Eye (tissue), 1 donor: ENCODE data around the gene ELOB.
"Not testable (repeated sequence)": the region's sequence is repeated elsewhere in the genome, so short reads cannot be mapped to it uniquely, and the experiment has no call there.

Source experiments
- DNase-seq: peaks from one replicate; pipeline ENCODE4 v3.0.0-alpha.2; 2015

Gene ELOB

DNA sequence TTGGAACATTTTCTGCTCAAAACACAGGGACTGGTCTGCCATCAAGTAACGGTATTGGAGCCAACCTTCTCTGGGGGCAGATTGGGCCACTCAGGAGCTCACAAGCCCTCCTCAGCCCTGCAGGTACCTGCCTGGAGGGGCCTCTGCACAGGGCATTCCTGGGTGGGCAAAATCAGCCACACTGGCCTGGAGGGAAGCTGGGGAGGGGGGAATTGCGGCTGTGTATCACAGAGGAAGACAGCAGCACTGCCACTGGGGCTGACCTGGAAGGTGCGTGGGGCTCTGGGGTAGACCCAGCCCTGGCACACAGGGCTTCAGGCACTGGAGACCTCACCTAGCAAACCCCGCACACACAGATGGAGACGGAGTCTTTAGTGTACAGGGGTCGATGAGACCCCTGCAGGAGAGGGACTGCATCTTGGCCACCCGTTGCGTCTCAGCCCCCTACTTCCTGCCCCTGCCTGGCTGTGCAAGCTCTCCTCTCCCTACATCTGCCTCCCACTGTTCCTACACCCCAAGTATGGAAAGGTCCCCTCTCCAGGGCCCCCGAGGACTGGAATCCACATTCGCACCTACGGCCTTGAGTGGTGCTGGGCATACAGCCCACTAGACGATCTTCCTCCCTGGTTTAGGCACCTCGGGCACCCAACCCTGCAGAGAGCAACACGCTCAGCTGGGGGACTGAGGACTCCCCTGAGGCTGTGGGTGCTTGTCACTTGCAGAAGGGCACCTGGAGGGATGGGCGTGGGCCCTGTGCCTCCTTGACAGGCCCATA is 31.8 kb downstream of the ELOB start:
- DNase-seq, result no peak

GRCh38 chr16:2744711-2745110 is 32.4 kb downstream of the ELOB start:
- no peak for DNase-seq

DNA sequence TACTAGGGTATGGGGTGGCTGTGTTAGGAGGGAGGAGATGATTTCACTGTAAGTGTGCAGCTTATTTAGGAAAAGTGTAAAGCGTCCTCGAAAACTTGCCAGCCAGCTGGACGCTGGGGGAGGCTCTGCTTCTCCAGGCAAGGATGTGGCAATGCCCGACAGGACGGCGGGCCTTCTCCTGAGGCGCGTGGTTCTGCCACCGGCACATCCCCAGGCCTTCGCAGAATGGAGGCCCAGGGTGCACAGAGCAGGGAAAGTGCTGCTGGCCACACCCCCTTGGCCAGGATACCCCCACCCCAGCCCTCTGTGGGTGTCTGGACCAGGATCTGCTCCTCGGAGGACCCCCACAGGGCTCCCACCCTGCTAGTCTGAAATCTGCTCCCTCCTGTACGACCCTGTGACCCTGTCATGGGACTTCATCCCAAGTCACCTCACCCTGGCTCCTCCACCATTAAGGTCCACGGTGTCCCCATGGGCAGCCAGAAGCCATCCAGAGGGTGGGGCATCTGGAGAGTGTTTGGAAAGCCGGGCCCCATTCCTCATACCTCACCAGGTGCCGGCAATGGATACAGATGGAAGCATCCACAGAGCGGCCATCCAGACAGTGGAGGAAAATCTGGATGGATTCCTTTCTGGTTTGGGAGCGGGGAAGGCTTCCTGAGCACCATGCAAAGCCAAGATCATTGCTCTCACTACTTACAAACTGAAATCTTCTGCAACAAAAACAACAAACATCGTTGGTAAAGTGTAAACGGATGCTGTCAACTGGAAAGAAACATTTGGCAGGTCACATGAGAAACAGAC is 33.9 kb downstream of the ELOB start:
- DNase-seq, result no peak

- DNase-seq, result no peak
Measured at GRCh38 chr16:2742323-2743006, 34.6 kb downstream of the ELOB start.

- no peak for DNase-seq
Measured at GRCh38 chr16:2741168-2741567, 35.9 kb downstream of the ELOB start.

DNA sequence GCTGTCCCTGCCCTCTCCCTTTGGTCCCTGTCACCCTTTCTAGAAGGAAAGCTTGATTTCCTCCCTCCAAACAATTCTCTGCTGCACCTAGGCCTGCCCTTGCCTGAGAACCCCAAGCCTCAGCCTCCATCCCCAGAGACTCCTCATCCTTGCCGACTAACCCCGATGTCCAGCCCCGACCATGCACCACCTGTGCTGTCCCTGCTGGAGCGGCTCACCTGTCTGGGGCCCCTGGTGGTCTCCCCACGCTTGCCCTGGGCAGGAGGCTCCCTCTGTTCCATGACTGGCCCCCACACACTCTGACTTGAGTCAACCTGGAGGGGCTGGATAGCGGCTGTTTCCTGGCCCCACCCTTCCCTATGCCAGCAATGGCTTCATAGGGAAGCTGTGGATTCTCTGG is 36.6 kb downstream of the ELOB start:
- DNase-seq, result no peak

DNA sequence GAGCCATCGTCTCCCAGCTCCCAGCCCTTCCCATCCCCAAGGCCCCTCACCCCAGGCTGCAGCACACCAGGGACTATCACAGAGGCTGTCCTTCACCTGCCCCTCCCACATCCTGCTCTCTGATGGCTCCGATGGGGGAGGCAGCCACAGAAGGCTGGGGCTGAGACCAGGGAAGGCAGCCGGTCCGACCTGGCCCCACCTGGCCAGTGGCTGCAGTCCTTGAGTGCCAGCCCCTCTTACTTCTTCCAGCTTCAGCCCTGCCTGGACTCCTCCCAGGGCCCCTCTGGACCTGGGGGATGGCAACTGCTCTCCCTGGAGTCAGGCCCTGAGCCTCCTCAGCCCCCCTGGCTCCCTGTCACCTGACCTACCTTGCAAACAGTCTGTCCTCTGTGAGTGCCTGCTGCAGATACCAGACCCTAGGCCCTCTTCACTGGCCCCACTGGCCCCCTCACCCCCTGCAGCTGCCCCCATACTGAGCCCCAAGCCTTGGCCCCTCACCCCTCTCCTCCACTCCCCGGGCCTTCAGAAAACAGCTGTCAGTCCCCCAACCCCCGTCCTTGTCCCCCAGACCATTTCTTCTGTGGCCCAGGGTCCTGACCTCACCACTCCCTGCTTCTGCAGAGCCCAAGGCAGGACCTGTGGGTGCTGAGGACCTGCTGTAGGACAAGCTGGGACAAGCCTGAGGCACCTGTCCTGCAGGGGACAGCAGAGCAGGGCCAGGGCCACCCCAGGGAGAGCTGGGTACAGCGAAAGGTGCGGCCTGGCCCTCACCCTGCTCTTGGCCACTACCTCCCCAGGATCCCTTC is 37.3 kb downstream of the ELOB start:
- no peak for DNase-seq

DNA sequence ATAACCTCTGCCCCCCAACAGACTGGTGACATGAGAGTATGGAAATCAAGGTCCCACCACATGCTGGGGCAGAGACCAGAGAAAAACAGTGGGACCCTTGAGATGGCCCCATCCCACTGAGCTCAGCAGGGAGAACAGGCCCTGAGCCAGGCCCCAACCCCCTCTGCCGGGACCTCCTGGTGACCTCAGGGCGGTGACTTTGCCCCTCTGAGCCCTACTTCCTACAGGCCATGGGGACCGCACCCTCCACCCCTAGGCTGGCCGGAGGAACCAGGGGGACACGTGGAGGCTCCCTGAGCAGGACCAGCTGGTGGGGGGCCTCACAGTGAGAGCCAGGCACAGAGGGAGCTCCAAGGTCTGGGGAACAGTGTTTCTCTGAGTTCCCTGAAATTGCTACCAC is 38.5 kb downstream of the ELOB start:
- DNase-seq, result no peak

- no peak for DNase-seq
Measured at GRCh38 chr16:2737895-2738418, 39.1 kb downstream of the ELOB start.

DNA sequence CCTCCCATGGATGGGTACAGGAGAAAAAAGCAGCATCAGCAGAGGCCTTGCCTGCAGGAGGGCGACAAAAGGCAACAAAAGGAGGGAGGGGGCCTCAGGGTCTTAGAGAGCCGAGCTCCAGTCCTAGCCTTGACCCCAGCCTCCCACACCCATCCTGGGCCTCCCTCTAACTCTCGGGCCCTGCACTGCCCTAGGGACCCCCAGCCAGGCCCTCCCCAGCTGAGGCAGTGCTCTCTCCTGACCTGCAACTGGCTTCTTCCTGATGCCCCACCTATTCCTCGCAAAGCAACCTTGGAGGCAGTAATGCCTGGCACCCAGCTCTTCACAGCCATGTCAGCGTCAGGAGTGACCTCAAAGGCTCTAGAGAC is 39.9 kb downstream of the ELOB start:
- DNase-seq, result no peak

GRCh38 chr16:2736476-2737237 is 40.4 kb downstream of the ELOB start:
- no peak for DNase-seq

- DNase-seq, result no peak
Measured at GRCh38 chr16:2734844-2735515, 42.1 kb downstream of the ELOB start.

- DNase-seq, result no peak
Measured at GRCh38 chr16:2728034-2728433, 49.0 kb downstream of the ELOB start.

DNA sequence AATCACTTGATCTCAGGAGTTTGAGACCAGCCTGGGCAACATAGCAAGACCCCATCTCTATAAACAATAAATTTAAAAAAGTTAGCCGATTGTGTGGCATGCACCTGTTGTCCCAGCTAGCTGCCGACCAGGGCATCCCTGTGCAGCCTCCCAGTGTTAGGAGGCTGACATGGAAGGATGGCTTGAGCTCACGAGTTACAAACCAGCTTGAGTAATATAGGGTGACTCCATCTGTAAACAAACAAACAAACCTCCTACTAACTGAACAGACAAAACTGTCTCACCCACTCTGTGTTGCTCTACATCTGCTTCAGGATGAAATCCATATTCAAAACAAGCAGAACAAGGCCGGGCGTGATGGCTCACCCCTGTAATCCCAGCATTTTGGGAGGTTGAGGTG is 50.2 kb downstream of the ELOB start:
- no peak for DNase-seq

DNA sequence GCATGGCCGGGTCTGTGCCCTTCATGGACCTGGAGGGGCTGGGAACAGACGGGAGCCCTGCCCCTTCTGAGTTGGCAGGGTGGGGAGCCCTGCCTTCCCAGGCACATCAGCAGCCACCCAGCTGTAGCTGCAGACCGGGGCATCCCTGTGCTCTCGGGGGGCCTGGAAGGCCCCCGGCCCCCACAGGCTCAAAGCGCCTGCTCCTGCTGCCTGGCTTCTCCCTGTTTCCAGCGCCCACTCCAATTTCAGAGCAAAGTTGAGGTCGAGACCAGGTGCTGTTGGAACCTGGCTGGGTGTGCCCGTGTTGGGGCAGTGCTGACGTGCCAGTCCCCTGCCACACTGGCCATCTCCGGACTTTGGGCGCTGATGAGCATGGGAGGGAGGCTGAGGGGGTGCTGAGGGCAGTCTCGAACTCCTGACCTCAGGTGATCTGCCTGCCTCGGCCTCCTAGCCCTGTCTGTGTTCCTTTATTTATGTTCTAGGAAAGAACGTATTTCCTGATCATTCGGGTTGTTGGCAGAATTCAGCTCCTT is 52.2 kb downstream of the ELOB start:
- no peak for DNase-seq

DNA sequence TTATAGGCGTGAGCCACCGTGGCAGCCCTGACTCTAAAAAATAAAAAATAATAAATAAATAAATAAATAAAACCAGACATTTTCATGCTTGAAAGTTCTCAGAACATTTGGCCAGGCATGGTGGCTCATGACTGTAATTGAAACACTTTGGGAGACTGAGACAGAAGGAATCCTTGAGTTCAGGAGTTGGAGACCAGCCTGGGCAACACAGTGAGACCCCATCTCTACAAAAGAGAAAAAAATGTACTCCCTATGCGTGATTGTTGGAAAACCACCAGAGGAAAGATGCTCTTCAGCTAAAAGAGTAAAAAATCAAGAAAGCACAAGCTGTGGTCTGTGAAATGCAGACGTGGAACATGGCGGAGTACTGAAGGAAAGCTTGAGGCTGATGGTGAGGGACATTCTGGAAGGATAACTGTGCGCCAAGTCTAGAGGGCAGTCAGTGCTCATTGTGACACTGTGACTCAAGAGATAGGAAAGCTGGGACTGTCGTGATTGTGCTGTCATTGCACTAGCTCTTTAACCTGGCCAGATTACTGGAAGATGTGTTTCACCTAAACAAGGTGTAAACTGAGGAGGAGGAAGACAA is 52.9 kb downstream of the ELOB start:
- DNase-seq, result no peak

- not testable (repeated sequence) for DNase-seq
Measured at GRCh38 chr16:2721634-2722173, 55.4 kb downstream of the ELOB start.
